GM23338 (cell line): ENCODE results near the gene SLC9A3. TPM values are rescaled to one million over a fixed set of nuclear protein-coding genes. Genes with fewer than 3 reads are reported as not detected.

Source experiments
- ATAC-seq: fragments of 200-7000 bp; cut with Tn5 transposase; 3 replicates; pipeline ENCODE4 v1.9.1; 2020
- DNase-seq: peaks from one replicate; pipeline ENCODE4 v3.0.0-alpha.2; 2015; ENCODE audit warnings: low spot score
- H2AFZ ChIP-seq: fragments of 200-600 bp; sonication (generic); 2 replicates; pipeline ENCODE4 v1.8.0; 2016; ENCODE audit warnings: antibody characterized with exemption, mild to moderate bottlenecking, moderate library complexity
- H3F3A ChIP-seq: fragments of 200-600 bp; sonication (generic); replicated peaks from 2 replicates; pipeline ENCODE4 v1.8.0; 2017; ENCODE audit warnings: antibody characterized with exemption, mixed run types, low read depth
- H3K27ac ChIP-seq: fragments of 200-600 bp; sonication (generic); 2 replicates; pipeline ENCODE4 v1.6.1; 2016; ENCODE audit warnings: low read depth
- H3K27me3 ChIP-seq: fragments of 200-600 bp; sonication (generic); 2 replicates; pipeline ENCODE4 v1.8.0; 2016; ENCODE audit warnings: mild to moderate bottlenecking, mixed run types, moderate library complexity; ENCODE audit not compliant: insufficient read depth
- H3K36me3 ChIP-seq: fragments of 200-600 bp; sonication (generic); 2 replicates; pipeline ENCODE4 v1.8.0; 2016; ENCODE audit warnings: mild to moderate bottlenecking; ENCODE audit not compliant: insufficient read depth
- H3K4me1 ChIP-seq: fragments of 200-600 bp; sonication (generic); 2 replicates; pipeline ENCODE4 v1.8.0; 2016; ENCODE audit warnings: mild to moderate bottlenecking, moderate library complexity; ENCODE audit not compliant: insufficient read depth
- H3K4me2 ChIP-seq: fragments of 200-600 bp; sonication (generic); 2 replicates; pipeline ENCODE4 v1.7.1; 2017; ENCODE audit warnings: mixed run types
- H3K4me3 ChIP-seq: fragments of 200-600 bp; sonication (generic); 2 replicates; pipeline ENCODE4 v1.6.1; 2016; ENCODE audit warnings: mixed run types
- H3K79me2 ChIP-seq: fragments of 200-600 bp; sonication (generic); replicated peaks from 2 replicates; pipeline ENCODE4 v1.8.0; 2017; ENCODE audit warnings: mild to moderate bottlenecking; ENCODE audit not compliant: insufficient read depth
- H3K9me2 ChIP-seq: fragments of 200-600 bp; sonication (generic); 2 replicates; pipeline ENCODE4 v1.8.0; 2017; ENCODE audit not compliant: insufficient read depth
- H4K20me1 ChIP-seq: fragments of 200-600 bp; sonication (generic); replicated peaks from 2 replicates; pipeline ENCODE4 v1.8.0; 2017; ENCODE audit warnings: mild to moderate bottlenecking; ENCODE audit not compliant: insufficient read depth
- H3K27ac Mint-ChIP-seq: 2 replicates; pipeline ENCODE4 v1.8.0; 2020; ENCODE audit warnings: inconsistent platforms, mild to moderate bottlenecking, moderate library complexity, mixed read lengths
- H3K27me3 Mint-ChIP-seq: 3 replicates; pipeline ENCODE4 v1.8.0; 2022; ENCODE audit warnings: low read depth, mild to moderate bottlenecking, moderate library complexity, mixed read lengths, inconsistent platforms; ENCODE audit not compliant: insufficient read depth, poor library complexity
- H3K36me3 Mint-ChIP-seq: 3 replicates; pipeline ENCODE4 v1.8.0; 2021; ENCODE audit warnings: low read depth, mild to moderate bottlenecking, inconsistent platforms, moderate library complexity, mixed read lengths
- H3K4me1 Mint-ChIP-seq: 3 replicates; pipeline ENCODE4 v1.8.0; 2020; ENCODE audit warnings: mild to moderate bottlenecking, inconsistent platforms, mixed read lengths
- H3K4me3 Mint-ChIP-seq: 3 replicates; pipeline ENCODE4 v1.8.0; 2021; ENCODE audit warnings: moderate library complexity, mild to moderate bottlenecking, inconsistent platforms, mixed read lengths
- H3K9me3 Mint-ChIP-seq: 3 replicates; pipeline ENCODE4 v1.8.0; 2020; ENCODE audit warnings: moderate library complexity, mild to moderate bottlenecking, inconsistent platforms, mixed read lengths
- EZH2 ChIP-seq: fragments of 200-600 bp; sonication (generic); IDR thresholded peaks from one replicate; pipeline ENCODE4 v1.8.0; 2017; ENCODE audit warnings: antibody characterized with exemption, mild to moderate bottlenecking, low read depth; ENCODE audit not compliant: unreplicated experiment
- EZH2phosphoT487 ChIP-seq: fragments of 200-600 bp; sonication (generic); IDR thresholded peaks from one replicate; pipeline ENCODE4 v1.8.1; 2018; ENCODE audit warnings: antibody characterized with exemption; ENCODE audit not compliant: unreplicated experiment
- JUNB ChIP-seq: IDR thresholded peaks from one replicate; pipeline ENCODE4 v1.6.1; 2016; ENCODE audit warnings: antibody characterized with exemption; ENCODE audit not compliant: unreplicated experiment
- POLR2AphosphoS5 ChIP-seq: IDR thresholded peaks from 2 replicates; pipeline ENCODE4 v1.6.1; 2016; ENCODE audit warnings: antibody characterized with exemption, low read depth
- REST ChIP-seq: IDR thresholded peaks from one replicate; pipeline ENCODE4 v1.6.1; 2018; ENCODE audit warnings: antibody characterized with exemption; ENCODE audit not compliant: unreplicated experiment
- STAT1 ChIP-seq: IDR thresholded peaks from one replicate; pipeline ENCODE4 v1.6.1; 2016; ENCODE audit warnings: antibody characterized with exemption; ENCODE audit not compliant: unreplicated experiment
- ZNF114 ChIP-seq: fragments of 250-450 bp; sonication (Bioruptor Pico); IDR thresholded peaks from 2 replicates; pipeline ENCODE4 v1.5.0; 2020; ENCODE audit warnings: mild to moderate bottlenecking, moderate library complexity
- ZNF331 ChIP-seq: fragments of 250-450 bp; sonication (Bioruptor Pico); IDR thresholded peaks from 2 replicates; pipeline ENCODE4 v1.5.0; 2020; ENCODE audit warnings: low read depth, mild to moderate bottlenecking, moderate library complexity
- ZNF462 ChIP-seq: fragments of 250-450 bp; sonication (Bioruptor Pico); IDR thresholded peaks from 2 replicates; pipeline ENCODE4 v1.5.0; 2020; ENCODE audit warnings: mild to moderate bottlenecking, moderate library complexity
- polyA plus RNA-seq: library from polyadenylated mRNA; unstranded; fragments of >200 nt; fragmentation: Nextera tagmentation; extraction: Ambion mirVana; gene quantifications from 2 replicates; pipeline ENCODE4 v1.2.1, GENCODE V29; 2016
- total RNA-seq: library from RNA; depleted of rRNA; stranded (reverse); fragments of >200 nt; shearing (Covaris generic); gene quantifications from 2 replicates; pipeline ENCODE4 v1.2.3, GENCODE V29; 2014
- TF ChIP-seq, protein P1 (sequence below), 2 experiments: fragments of 200-600 bp in 1 of 2; sonication (generic) in 1 of 2; conservative IDR thresholded peaks; 2 replicates each; pipeline versions ENCODE4 v1.5.1 to v1.6.1; 2016 to 2017; ENCODE audit warnings: antibody characterized with exemption in 2 of 2, low read depth in 2 of 2, mild to moderate bottlenecking in 2 of 2, moderate library complexity in 1 of 2

Gene SLC9A3
- total and polyA plus RNA-seq, 2 experiments from 2014 or later = 0.39 to 3.1 TPM

GRCh38 chr5:448061-448765 lies 76.0 kb downstream of the SLC9A3 start:
- peaks cover 55% of the 10 kb centered on the region for H3K36me3 Mint-ChIP-seq
- no peaks in the 10 kb centered on the region for H3F3A ChIP-seq
- H3K4me3 Mint-ChIP-seq = no peak overlapping the region
- no peak overlapping the region for H3K4me3 ChIP-seq
- H3K79me2 ChIP-seq = peaks cover 28% of the 10 kb centered on the region
- TF ChIP-seq STAT1 = no peak
- no peak for TF ChIP-seq REST
- TF ChIP-seq, protein P1, sequence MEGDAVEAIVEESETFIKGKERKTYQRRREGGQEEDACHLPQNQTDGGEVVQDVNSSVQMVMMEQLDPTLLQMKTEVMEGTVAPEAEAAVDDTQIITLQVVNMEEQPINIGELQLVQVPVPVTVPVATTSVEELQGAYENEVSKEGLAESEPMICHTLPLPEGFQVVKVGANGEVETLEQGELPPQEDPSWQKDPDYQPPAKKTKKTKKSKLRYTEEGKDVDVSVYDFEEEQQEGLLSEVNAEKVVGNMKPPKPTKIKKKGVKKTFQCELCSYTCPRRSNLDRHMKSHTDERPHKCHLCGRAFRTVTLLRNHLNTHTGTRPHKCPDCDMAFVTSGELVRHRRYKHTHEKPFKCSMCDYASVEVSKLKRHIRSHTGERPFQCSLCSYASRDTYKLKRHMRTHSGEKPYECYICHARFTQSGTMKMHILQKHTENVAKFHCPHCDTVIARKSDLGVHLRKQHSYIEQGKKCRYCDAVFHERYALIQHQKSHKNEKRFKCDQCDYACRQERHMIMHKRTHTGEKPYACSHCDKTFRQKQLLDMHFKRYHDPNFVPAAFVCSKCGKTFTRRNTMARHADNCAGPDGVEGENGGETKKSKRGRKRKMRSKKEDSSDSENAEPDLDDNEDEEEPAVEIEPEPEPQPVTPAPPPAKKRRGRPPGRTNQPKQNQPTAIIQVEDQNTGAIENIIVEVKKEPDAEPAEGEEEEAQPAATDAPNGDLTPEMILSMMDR (conservative IDR thresholded peaks at IDR 0.05; ENCODE audit: low read depth in 2 of 2) = no peak
- no peak for TF ChIP-seq EZH2phosphoT487
- TF ChIP-seq ZNF114 (CRISPR knock-in tag) = no peak
- TF ChIP-seq EZH2 = no peak
- TF ChIP-seq ZNF462 = no peak
- no peak for TF ChIP-seq POLR2AphosphoS5
- no peak for TF ChIP-seq JUNB
- no peak for TF ChIP-seq ZNF331 (CRISPR knock-in tag)
- peaks cover 3% of the 10 kb centered on the region; the same call in 1 of the 3 replicates for H3K9me3 Mint-ChIP-seq
- H3K9me2 ChIP-seq = no peaks in the 10 kb centered on the region
- no peak overlapping the region for H3K27ac ChIP-seq
- peaks cover 20% of the 10 kb centered on the region for H3K36me3 ChIP-seq
- H3K4me1 Mint-ChIP-seq = peaks cover 3% of the 10 kb centered on the region; the same call in 2 of the 3 replicates
- H3K27me3 Mint-ChIP-seq = peaks cover 9% of the 10 kb centered on the region
- no peak overlapping the region for H3K27ac Mint-ChIP-seq
- peaks cover 7% of the 10 kb centered on the region for H4K20me1 ChIP-seq
- H3K27me3 ChIP-seq = no peaks in the 10 kb centered on the region
- DNase-seq = no peak
- no peak overlapping the region for H3K4me2 ChIP-seq
- no peak overlapping the region for H2AFZ ChIP-seq
- ATAC-seq = no peak
- no peaks in the 10 kb centered on the region for H3K4me1 ChIP-seq
